ENCODE measurements around the gene SLC1A2. TPM values are rescaled to one million over a fixed set of nuclear protein-coding genes. Genes with fewer than 3 reads are reported as not detected.

SLC1A2 gene
- total RNA-seq, 1 experiment from 2014 or later, result 0.50 TPM

DNA sequence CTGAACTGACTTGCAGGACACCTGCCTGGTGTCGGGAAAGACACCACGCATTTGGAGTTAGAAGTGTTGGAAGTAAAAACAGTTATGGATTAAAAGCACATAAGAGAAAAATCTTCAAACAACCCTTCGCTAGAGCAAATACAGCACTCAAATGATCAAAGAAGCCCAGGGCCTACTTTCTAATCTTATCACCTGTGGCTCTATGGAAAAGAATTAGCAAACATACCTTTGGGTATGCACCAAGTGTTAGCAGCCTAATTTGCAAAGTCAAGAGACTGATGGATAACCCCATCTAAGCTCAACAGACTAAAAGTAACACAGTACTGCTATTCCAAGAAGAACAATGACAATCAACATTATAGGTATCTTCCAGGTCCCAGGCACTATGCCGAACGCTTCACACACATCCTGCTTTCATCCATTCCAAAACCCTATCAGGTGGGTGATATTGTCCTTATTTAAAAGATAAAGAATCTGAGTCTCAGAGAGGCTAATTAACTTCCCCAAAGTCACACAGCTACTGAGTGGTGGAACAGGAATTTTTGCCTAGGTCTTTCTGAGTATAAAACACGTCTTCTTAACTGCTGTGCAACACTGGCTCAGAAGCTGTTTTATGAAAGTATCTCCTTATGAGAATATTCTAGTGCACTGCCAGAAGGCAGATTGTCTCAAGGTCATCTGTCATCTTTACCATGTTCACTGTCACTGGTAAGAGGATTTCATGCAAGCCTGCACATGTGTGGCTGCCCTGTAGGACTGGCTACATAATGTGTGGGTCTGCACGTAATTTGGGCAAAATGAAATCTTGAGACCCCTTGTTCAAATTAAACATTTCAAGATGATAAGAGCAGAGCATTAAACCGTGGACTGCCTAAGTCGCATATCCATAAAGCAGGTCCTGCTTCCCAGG, 16.4 kb downstream of the SLC1A2 start:
- no peaks in the 10 kb centered on the region for H3K9me3 ChIP-seq (ENCODE audit: control insufficient read depth, low read depth, low read length)
- no peak overlapping the region for H2AFZ ChIP-seq (ENCODE audit: low read length)
- TF ChIP-seq, protein P1, sequence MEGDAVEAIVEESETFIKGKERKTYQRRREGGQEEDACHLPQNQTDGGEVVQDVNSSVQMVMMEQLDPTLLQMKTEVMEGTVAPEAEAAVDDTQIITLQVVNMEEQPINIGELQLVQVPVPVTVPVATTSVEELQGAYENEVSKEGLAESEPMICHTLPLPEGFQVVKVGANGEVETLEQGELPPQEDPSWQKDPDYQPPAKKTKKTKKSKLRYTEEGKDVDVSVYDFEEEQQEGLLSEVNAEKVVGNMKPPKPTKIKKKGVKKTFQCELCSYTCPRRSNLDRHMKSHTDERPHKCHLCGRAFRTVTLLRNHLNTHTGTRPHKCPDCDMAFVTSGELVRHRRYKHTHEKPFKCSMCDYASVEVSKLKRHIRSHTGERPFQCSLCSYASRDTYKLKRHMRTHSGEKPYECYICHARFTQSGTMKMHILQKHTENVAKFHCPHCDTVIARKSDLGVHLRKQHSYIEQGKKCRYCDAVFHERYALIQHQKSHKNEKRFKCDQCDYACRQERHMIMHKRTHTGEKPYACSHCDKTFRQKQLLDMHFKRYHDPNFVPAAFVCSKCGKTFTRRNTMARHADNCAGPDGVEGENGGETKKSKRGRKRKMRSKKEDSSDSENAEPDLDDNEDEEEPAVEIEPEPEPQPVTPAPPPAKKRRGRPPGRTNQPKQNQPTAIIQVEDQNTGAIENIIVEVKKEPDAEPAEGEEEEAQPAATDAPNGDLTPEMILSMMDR (conservative IDR thresholded peaks at IDR 0.05), result no peak
- no peak overlapping the region for H3T11ph ChIP-seq (ENCODE audit: low read length)
- H3K56ac ChIP-seq (ENCODE audit: insufficient read length, low read depth, low read length), result no peak overlapping the region
- Mint-ChIP-seq H3K9me3 (peaks cover 0 to 3% of the 10 kb centered on the region in 2 experiments; a peak in 2 of 5 replicates), H3K4me3 (no peak overlapping the region), H3K27ac (no peak overlapping the region), H3K4me1 (peaks cover 17 to 28% of the 10 kb centered on the region in 2 experiments), H3K27me3 (ENCODE audit: low read depth) (peaks cover 5% of the 10 kb centered on the region), H3K36me3 (ENCODE audit: insufficient read depth in 1 of 3, low read depth in 3 of 3) (no peaks in the 10 kb centered on the region)
- no peaks in the 10 kb centered on the region for H3K23me2 ChIP-seq (ENCODE audit: insufficient read length, low read depth, low read length, poor library complexity, severe bottlenecking)
- H4K91ac ChIP-seq (ENCODE audit: insufficient read length, low read depth, low read length), result no peak overlapping the region
- no peak overlapping the region for H2BK12ac ChIP-seq (ENCODE audit: insufficient read length, low read depth, low read length)
- no peak overlapping the region for H2BK15ac ChIP-seq (ENCODE audit: low read depth, low read length)
- no peak overlapping the region for H3K23ac ChIP-seq (ENCODE audit: insufficient read length, low read depth, low read length)
- no peak overlapping the region for H4K5ac ChIP-seq (ENCODE audit: insufficient read length, low read depth, low read length)
- no peaks in the 10 kb centered on the region for H3K27me3 ChIP-seq (ENCODE audit: insufficient read depth, low read length)
- H3K27ac ChIP-seq (ENCODE audit: insufficient read length, low read depth, low read length), result no peak overlapping the region
- no peak overlapping the region for H3K4ac ChIP-seq (ENCODE audit: low read depth, low read length)
- H2AK5ac ChIP-seq (ENCODE audit: insufficient read length, low read length), result no peak overlapping the region
- WGBS (ENCODE audit: extremely low coverage, insufficient read length, low lambda C conversion rate), result no CpG with 5 or more reads among the region's 9 CpGs
- H2BK20ac ChIP-seq (ENCODE audit: low read depth, low read length, poor library complexity, severe bottlenecking), result no peak overlapping the region
- no peaks in the 10 kb centered on the region for H3K4me1 ChIP-seq (ENCODE audit: insufficient read depth, low read length)
- H3K18ac ChIP-seq (ENCODE audit: insufficient read length, low read depth, low read length), result no peak overlapping the region
- H2BK5ac ChIP-seq (ENCODE audit: insufficient read length, low read length), result no peak overlapping the region
- no peak overlapping the region for H3K9ac ChIP-seq (ENCODE audit: extremely low read depth, insufficient read length, low read length)
- no peak overlapping the region for H2BK120ac ChIP-seq (ENCODE audit: low read depth, low read length, poor library complexity, severe bottlenecking)
- no peak overlapping the region for H3K14ac ChIP-seq (ENCODE audit: insufficient read depth, low read length)
- no peak overlapping the region for H3K4me2 ChIP-seq (ENCODE audit: insufficient read depth, insufficient read length, low read length)
- no peak for DNase-seq
- no peak overlapping the region for H4K8ac ChIP-seq (replicated peaks; ENCODE audit: insufficient read length, low read depth, low read length)
- no peaks in the 10 kb centered on the region for H3K79me1 ChIP-seq (ENCODE audit: insufficient read depth, low read depth, low read length, poor library complexity, severe bottlenecking)
- no peaks in the 10 kb centered on the region for H4K20me1 ChIP-seq (ENCODE audit: control insufficient read depth, insufficient read depth, insufficient read length)
- no peaks in the 10 kb centered on the region for H3K79me2 ChIP-seq (ENCODE audit: insufficient read depth, low read length)

Measured in H9 (cell line).